GM18867 (cell line): ENCODE results near the gene GLDC.

ENCODE experiments used
- ATAC-seq: cut with Tn5 transposase; IDR thresholded peaks from one replicate; pipeline ENCODE4 v1.9.1; 2021; ENCODE audit warnings: mild to moderate bottlenecking, moderate library complexity; ENCODE audit not compliant: unreplicated experiment

The GLDC gene

DNA sequence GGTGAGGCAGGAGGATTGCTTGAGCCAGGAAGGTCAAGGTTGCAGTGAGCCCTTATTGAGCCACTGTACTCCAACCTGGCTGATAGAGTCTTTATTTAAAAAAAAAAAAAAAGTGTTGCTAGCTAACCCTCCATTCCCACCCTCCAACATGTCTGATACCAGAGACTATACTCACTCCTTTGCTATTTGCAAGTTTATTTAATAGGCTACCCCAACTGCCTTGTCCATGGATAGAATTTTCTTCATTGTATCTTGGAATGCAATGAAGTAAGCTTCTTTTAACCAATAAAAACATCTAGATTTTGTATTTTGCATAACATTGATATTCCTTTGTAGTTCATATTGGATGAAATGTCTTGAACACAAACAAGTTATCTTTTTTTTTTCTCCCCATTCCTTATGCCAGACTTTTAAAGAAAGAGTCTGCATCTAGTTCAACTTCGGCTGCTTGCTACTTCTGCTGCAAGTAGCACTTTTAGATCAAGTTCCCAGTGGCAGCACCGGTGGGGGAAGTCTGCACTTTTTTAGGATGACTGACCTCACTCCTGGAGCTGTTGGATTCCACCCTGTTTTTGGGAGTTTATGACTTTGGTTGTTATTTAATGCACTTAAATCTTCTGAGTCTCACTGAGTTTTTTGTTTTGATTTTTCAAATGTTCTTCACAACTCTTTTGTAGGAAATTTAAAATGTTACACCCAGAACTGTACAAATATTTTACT lies 120.0 kb downstream of the GLDC start:
- ATAC-seq = no peak

DNA sequence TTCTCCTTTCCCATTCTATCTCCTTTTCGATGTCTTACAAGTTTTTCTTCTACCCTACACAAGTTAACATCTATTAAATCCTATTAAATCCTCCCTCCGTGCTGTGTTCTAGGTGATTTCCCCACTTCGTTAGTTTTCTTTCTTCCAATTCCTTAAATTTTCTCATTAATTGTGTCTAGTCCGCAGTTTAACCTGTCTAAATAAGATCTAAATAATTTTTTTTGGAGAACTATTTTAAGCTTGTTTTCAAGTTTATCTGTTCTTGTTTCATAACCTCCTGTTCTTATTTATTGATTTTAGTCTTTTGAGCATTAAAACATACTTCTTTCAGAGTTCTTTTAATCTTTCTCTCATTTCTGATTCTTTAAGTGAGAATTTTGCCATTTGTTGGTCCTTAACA lies 123.3 kb downstream of the GLDC start:
- no peak for ATAC-seq

DNA sequence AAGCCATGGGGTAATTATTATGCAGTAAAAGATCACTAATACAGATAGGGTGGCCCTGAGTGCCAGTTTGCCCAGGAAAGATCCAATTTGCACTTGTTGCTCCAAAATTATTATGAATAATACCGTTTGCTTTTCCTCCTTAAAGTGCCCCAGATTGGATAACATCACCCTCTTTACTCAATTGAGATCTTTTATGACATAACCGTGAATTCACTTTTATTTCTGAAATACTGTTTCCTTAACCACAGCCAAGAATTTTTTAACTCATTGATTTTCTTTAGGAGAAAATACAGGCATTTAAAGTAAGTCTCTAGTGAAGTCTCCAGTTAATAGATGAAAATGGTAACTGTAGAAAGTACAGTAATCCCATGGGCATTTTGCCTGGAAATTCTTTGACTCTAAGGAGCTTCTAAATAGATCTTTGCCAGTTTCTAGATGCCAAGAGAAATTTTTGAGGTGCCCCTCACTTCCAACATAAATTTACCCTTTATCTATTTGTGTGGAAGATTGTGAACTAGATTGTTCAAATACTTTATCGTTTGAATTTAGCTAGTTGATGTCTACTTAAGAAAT lies 133.4 kb downstream of the GLDC start:
- ATAC-seq = no peak

DNA sequence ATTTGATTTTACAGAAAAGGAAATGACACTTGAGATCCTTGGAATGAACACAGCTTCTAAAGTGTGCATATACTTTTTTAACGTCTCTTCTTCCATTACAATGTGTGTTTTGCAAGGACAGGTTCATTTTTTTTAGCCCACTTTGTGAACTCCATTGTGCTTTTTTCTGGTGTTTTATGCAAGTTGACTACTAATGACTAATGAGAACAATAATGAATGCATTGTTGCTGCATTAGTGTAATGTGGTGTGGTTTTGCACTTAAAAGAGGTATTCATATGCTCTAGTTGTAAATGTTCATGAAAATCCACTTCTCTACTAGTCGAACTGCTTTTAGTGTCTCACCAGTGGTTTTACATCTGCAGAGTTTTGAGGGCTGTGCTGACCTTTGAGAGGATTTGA lies 139.0 kb downstream of the GLDC start:
- ATAC-seq = no peak

DNA sequence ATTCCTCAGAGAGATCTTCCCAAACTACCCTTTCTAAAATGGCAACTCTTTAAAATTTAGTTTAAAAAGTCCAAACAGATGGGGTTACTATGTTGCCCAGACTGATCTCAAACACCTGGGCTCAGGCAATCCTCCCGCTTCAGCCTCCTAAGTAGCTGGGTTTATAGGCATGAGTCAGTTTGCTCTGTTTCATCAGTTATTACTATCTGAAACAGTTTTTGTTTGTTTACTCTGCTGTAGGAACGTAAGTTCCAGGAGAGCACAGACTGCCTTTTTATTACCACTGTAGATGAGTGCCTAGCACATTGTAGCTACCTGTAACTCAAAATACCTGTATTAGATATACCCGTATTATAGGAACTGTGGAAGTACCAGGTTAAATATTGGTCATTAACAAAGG lies 143.1 kb downstream of the GLDC start:
- ATAC-seq = no peak

DNA sequence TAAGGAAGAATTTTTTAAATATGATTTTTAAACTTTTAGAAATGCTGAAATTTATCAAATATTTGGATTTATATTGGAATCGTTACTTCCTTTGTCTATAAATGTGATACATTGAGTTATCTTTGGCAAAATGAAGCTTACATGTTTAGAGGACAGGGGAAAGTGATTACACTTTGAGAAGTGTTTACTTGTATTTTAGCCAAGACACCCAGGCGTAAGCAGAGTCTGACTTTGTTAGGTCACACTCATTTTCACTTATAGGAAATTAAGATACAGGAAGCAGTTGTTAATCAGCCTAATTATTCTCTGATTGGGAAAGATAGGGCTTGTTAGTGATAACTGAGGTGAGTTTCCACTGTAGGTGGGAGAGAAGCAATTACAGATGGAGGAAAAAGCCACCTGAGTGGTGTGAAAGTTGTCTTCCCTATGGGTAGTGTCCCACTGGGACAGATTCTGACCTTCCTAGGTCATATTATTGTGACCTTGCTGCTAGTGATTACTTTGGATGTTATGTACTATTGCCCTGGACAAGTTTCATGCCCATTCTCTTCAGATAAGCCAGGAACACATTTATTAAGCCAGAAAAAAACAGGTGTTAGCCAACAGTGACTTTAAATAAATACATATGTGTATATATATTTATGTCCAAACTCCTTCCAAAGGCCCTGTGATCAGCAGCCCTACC lies 143.9 kb downstream of the GLDC start:
- ATAC-seq = no peak

DNA sequence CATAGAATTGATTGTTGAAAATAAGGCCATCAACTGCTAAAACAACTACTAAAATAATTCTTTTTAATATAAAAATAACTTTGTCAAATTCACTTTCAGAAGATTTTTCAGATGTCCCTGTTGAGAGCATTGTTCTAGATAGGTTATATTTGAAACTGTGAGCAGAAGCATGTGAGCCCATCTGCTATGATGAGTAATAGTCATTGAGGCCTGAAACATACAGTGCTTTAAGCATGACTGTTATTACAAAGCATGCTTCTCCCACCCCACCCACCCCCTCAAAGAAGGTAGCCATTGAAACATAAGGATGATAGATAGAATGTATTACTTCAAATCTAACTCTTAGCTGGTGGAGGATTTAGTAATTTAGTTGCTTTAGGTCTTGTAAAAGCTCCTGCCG lies 146.5 kb downstream of the GLDC start:
- no peak for ATAC-seq

DNA sequence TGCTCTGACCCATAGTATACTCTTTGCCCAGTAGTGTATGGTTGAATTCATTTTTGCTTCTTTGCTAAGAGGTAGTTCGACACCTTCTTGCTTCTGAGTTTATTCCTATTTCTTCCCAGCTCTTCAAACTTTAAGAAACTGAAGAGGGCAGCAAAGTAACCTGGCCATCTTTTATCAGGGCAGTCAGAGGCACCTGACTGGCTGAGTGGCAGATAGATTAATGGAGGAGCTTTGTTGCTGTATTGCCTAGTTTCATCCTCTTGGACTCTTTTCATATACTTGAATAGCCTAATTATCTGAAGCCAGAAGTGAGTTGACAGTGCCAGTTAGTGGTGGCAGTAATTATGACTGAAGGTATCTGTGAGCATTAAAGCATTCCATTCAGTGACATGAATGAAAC lies 150.1 kb downstream of the GLDC start:
- ATAC-seq = no peak

DNA sequence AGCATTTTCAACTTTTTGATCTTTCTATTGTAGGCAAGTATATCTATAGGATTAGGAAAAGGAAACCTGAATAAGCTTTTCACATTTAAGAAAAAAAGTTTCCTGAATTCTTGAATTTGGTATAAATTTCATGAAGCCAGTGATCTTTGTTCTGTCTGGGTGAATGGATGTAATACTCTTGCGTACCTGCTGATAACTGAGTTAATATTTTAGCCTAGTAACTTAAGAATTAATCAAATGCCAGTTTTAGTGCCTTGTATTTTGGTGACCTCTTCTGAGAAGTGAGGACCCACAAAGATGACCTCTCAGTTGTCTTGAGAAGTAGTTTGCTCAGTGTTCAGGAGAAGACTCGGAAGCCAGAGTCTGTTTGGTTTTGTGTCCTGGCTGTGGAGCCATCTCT lies 154.7 kb downstream of the GLDC start:
- ATAC-seq = no peak

DNA sequence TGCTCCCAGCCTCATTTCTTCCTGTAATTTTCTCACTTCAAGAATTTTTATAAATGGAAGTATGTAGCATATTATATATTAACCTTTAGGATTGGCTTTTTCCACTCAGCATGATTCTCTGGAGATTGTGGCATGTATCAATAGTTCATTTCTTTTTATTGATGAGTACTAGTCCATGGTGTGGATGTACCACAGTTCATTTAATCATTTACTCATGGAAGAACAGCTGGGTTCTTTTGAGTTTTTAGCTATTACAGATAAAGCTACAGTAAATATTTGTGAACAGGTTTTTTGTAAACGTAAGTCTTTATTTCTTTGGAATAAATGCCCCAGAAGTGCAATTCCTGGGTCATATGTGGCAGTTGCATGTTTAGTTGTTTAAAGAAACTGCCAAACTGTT lies 156.4 kb downstream of the GLDC start:
- ATAC-seq = no peak

DNA sequence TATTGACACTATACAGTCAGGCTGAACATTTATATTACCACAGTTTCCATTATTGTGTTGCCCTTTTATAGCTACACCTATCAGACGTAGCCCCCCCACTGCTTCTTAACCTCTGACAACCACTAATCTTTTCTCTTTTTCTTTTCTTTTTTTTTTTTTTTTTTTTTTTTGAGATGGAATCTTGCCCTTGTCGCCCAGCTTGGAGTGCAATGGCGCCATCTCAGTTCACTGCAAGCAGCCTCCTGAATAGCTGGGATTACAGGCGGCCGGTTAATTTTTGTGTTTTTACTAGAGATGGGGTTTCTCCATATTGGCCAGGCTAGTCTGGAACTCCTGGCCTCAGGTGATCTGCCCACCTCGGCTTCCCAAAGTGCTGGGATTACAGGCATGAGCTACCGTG lies 157.1 kb downstream of the GLDC start:
- no peak for ATAC-seq

DNA sequence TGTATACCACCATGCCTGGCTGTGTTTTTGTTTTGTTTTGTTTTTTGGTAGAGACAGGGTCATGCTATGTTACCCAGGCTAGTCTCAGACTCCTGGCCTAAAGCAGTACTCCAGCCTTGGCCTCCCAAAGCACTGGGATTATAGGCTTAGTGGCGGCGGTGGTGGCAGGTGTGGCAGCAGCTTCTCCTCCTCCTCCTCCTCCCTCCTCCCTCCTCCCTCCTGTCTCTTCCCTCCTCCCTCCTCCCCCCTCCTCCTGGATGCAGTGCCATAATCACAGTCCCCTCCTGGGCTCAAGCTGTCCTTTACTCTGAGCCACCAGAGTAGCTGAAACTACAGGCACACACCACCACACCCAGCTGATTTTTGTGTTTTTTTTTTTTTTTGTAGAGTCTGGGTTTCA lies 161.3 kb downstream of the GLDC start:
- ATAC-seq = no peak
